Measurements from ENCODE around the gene FAM120C. TPM values are rescaled to one million over a fixed set of nuclear protein-coding genes. Genes with fewer than 3 reads are reported as not detected.

FAM120C gene
- total RNA-seq, 1 donor from 2014 or later, result 7.0 TPM

DNA sequence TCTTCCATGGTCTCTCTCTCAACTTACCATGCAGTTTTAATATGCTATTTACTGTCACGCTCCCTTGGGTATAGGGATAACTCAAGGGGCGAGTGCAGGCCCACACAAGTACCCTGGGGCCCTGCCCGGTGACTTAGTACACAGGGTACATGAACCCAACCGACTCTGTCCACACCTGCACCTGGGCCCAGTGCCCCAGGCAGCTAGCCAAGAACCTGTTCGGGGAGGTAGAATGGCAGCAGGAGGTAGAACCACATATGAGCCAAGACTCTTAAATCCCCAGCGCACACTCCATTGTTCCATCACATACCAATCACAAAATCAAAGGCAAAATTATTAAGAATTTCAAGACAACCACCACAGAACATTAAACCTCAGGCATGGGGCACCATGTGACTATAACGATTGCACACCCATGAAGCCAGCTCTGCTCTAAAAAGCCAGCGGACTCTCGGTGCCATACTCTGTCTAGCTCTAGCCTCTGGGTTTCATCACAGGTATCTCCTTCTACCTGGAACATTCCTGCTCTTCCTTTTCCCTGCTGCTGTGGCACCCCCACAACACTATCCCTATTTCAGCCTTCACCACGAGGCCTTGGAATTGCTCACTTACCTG is 153.4 kb downstream of the FAM120C start:
- H3K4me1 Mint-ChIP-seq (ENCODE audit: unreplicated experiment), result no peaks in the 10 kb centered on the region
- no peak for DNase-seq (ENCODE audit: low spot score)
- H3K9me3 Mint-ChIP-seq (ENCODE audit: unreplicated experiment), result no peaks in the 10 kb centered on the region
- H3K36me3 Mint-ChIP-seq (ENCODE audit: low read depth, unreplicated experiment), result peaks cover 34% of the 10 kb centered on the region
- TF ChIP-seq, protein P1, sequence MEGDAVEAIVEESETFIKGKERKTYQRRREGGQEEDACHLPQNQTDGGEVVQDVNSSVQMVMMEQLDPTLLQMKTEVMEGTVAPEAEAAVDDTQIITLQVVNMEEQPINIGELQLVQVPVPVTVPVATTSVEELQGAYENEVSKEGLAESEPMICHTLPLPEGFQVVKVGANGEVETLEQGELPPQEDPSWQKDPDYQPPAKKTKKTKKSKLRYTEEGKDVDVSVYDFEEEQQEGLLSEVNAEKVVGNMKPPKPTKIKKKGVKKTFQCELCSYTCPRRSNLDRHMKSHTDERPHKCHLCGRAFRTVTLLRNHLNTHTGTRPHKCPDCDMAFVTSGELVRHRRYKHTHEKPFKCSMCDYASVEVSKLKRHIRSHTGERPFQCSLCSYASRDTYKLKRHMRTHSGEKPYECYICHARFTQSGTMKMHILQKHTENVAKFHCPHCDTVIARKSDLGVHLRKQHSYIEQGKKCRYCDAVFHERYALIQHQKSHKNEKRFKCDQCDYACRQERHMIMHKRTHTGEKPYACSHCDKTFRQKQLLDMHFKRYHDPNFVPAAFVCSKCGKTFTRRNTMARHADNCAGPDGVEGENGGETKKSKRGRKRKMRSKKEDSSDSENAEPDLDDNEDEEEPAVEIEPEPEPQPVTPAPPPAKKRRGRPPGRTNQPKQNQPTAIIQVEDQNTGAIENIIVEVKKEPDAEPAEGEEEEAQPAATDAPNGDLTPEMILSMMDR (IDR thresholded peaks at IDR 0.05; ENCODE audit: unreplicated experiment), result no peak
- H3K4me3 Mint-ChIP-seq (ENCODE audit: unreplicated experiment), result no peak overlapping the region
- no peak overlapping the region for H3K27ac Mint-ChIP-seq (ENCODE audit: unreplicated experiment)
- peaks cover 3% of the 10 kb centered on the region for H3K27me3 Mint-ChIP-seq (ENCODE audit: unreplicated experiment)

DNA sequence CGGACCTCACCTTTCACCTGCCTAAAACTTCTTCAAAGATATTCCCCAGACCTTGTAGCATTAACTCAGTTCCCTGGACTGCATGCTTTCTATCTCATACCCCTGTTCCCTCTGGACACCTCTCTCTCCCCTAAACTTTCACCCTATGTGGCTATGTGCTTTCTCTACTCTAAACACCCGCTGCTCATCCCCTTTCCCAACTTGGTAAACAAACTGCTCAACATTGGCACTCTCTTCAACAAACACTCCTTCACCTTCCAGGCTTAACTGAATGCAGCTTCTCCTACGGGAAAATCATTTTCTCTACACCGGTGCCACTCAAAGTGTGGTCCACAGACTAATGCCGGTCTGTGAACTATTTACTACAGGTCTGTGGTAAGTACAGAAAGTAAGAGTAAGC is 158.7 kb downstream of the FAM120C start:
- H3K27me3 Mint-ChIP-seq (ENCODE audit: unreplicated experiment), result peaks cover 3% of the 10 kb centered on the region
- peaks cover 6% of the 10 kb centered on the region for H3K4me1 Mint-ChIP-seq (ENCODE audit: unreplicated experiment)
- no peak for DNase-seq (ENCODE audit: low spot score)
- H3K36me3 Mint-ChIP-seq (ENCODE audit: low read depth, unreplicated experiment), result peaks cover 21% of the 10 kb centered on the region
- H3K27ac Mint-ChIP-seq (ENCODE audit: unreplicated experiment), result no peak overlapping the region
- TF ChIP-seq, protein P1 (IDR thresholded peaks at IDR 0.05; ENCODE audit: unreplicated experiment), result no peak
- H3K4me3 Mint-ChIP-seq (ENCODE audit: unreplicated experiment), result no peak overlapping the region
- H3K9me3 Mint-ChIP-seq (ENCODE audit: unreplicated experiment), result no peaks in the 10 kb centered on the region

Other genes with a start within 250 kb of the FAM120C start
- gene PHF8, start 138.8 kb downstream of the FAM120C start, total RNA-seq (ENCODE audit: unreplicated experiment), result 29.3 TPM
- gene WNK3, start 174.8 kb upstream of the FAM120C start, total RNA-seq (ENCODE audit: unreplicated experiment), result 12.5 TPM